HG02884 (cell line): ENCODE results near the gene APH1B.
"Not testable (repeated sequence)": the region's sequence is repeated elsewhere in the genome, so short reads cannot be mapped to it uniquely, and the experiment has no call there.

Experiments
- ATAC-seq: cut with Tn5 transposase; IDR thresholded peaks from one replicate; pipeline ENCODE4 v1.9.1; 2021; ENCODE audit warnings: mild to moderate bottlenecking, moderate library complexity; ENCODE audit not compliant: unreplicated experiment

Gene APH1B

GRCh38 chr15:63277038-63277892 is at the start of gene APH1B:
Gene APH1B (plus strand): TSS chr15:63277605. CDS start chr15:63277624, 19 bp downstream.
- peak; percentile 67 for ATAC-seq

DNA sequence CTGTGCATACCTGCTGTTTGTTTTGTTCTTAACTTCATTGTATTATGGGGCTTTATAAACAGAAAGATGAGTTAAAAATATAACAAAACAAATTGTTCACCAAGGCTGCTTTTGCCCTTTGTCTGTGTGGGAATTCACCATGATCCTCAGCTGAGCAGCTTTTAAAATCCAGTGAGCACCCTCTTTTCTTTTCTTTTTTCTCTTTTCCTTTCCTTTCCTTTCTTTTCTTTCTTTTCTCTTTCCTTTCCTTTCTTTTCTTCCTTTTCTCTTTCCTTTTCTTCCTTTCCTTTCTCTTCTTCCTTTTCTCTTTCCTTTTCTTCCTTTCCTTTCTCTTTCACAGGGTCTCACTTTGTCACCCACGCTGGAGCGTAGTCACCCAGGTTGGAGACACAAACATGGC is 49.7 kb upstream of the APH1B start:
- ATAC-seq: no peak

DNA sequence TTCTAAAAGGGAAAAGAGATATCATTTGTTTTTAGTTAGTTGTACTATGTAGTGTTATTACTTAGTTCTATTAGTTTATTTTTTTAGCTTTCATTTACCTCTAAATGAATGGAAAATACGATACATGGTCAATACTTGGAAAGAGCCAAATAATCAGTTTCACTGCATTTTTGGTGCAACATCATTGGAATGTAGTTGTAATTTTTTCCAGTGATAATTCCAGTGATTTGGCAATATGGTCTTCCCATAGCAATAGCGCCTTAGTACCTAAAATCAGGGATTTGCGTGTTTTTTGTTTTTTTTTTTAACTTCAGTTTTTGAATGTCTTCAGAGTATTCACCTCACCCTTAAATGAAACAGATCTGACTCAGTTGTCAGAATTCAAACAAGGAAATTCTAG is 46.2 kb upstream of the APH1B start:
- no peak for ATAC-seq

DNA sequence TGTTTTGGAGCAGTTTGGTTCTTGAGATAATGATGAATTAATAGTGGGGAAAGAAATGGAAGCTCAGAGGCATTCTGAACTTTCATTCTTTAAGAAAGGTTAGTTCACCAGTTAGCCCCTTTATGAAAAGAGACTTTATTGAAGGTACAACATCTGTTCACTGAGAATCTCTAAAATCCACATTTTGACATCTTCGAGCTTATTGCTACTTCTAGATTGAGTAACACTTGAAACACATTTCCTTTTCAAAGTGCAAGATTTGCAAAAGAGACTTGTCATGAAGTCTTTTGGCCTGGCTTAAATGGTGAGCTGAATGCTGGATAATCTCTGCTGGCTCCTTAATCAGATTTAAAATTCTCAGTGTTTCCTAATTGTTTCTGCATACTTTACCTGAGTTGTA is 45.7 kb upstream of the APH1B start:
- no peak for ATAC-seq

GRCh38 chr15:63232405-63232804 is 45.0 kb upstream of the APH1B start:
- no peak for ATAC-seq

- ATAC-seq: no peak
Observed at GRCh38 chr15:63232943-63233342, 44.5 kb upstream of the APH1B start.

GRCh38 chr15:63233667-63234423 is 43.6 kb upstream of the APH1B start:
- no peak for ATAC-seq

GRCh38 chr15:63234451-63234870 is 42.9 kb upstream of the APH1B start:
- no peak for ATAC-seq

GRCh38 chr15:63236272-63236671 is 41.1 kb upstream of the APH1B start:
- ATAC-seq: no peak

GRCh38 chr15:63237086-63237485 is 40.3 kb upstream of the APH1B start:
- not testable (repeated sequence) for ATAC-seq

DNA sequence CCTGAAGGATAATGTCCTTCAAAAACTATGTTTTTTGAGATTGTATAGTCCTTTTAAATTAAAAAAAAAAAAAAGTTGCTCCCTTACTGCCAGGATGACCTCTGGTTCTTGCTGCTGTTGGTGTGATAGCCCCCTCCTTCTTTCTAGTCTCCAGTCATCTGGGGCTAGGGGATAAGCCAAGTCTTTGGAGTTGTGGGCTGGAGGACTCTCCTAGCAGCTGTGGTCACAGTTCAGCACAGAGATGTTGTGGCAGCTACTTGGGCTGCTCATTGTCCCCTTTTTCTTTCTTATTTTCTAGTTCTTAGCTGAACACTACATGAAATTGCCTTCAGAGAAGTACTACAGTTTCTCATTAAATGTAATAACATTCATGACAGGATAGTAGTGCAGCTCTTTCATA is 39.2 kb upstream of the APH1B start:
- ATAC-seq: no peak

GRCh38 chr15:63238796-63239195 is 38.6 kb upstream of the APH1B start:
- ATAC-seq: peak; percentile 48

- no peak for ATAC-seq
Observed at GRCh38 chr15:63240109-63240508, 37.3 kb upstream of the APH1B start.

GRCh38 chr15:63241316-63241715 is 36.1 kb upstream of the APH1B start:
- no peak for ATAC-seq

GRCh38 chr15:63243101-63243500 is 34.3 kb upstream of the APH1B start:
- no peak for ATAC-seq

DNA sequence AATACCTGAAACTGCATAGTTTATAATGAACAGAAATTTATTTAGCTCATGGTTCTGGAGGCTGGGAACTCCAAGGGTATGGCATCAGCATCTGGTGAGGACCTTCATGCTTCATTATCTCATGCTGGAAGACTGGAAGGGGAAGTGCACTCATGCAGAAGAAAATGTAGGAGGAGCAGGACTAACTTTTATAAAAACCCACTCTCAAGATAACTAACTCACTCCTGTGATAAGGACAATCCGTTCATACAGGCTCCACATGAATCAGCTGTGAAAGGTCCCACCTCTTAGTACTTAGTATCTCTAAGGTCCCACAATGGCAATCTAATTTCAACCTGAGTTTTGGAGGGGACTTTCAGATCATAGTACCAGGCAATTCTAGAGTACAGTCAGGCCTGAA is 33.6 kb upstream of the APH1B start:
- ATAC-seq: no peak

DNA sequence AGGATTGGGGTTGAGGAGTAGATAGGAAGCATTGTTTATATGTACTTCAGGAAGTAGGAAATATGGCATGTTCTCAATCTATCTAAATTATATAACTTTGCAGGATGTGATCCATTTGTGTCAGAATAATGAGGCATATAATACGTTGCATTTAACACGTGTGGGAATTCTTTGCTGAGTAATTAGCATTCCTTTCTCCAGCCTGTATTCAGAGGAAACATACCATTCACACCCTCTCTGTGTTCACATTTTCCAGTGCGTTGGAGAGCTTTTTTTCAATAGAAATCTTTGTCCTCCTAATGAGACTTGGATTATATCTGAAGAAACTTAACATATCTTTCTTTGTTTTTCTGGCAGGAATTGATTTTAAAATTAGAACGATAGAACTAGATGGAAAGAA is 33.0 kb upstream of the APH1B start:
- ATAC-seq: no peak

GRCh38 chr15:63244976-63245645 is 32.3 kb upstream of the APH1B start:
- ATAC-seq: no peak

DNA sequence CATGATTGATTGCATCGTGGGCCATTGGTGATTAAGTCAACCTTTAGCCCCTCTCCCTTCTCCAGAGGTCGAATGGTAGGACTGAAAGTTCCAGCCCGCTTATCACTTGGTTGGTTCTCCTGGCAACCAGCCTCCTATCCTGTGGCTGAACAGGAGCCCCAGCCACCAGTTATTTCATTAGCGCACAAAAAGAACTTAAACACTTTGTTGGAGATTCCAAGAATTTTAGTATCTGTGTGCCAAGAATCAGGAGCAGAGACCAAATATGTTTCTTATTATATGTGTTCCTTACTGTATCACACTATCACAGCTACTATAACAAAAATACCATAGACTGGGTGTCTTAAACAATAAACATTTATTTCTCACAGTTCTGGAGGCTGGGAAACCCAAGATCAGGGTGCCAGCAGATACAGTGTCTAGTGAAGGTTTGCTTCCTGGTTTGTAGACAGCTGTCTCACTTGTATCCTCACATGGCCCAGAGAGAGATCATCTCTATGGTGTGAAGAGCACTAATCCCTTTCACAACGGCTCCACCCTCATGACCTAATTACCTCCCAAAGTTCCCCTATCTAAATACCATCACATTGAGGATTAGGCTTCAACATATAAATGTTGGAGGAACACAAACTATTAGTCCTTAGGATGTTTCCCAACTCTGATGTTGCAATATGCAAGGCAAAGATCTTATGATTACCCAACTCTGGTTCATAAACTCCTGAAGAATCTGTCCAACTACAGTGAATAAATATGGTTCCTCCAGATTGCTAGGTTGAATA is 30.5 kb upstream of the APH1B start:
- no peak for ATAC-seq

- no peak for ATAC-seq
Observed at GRCh38 chr15:63250312-63250965, 27.0 kb upstream of the APH1B start.
